ENCODE results near the gene HDAC4.
A peak's percentile ranks its signal among the peaks of the same experiment; 100 is the strongest.

GRCh38 chr2:239273280-239274234 is 127.3 kb downstream of the HDAC4 start:
- TF ChIP-seq, protein P1, sequence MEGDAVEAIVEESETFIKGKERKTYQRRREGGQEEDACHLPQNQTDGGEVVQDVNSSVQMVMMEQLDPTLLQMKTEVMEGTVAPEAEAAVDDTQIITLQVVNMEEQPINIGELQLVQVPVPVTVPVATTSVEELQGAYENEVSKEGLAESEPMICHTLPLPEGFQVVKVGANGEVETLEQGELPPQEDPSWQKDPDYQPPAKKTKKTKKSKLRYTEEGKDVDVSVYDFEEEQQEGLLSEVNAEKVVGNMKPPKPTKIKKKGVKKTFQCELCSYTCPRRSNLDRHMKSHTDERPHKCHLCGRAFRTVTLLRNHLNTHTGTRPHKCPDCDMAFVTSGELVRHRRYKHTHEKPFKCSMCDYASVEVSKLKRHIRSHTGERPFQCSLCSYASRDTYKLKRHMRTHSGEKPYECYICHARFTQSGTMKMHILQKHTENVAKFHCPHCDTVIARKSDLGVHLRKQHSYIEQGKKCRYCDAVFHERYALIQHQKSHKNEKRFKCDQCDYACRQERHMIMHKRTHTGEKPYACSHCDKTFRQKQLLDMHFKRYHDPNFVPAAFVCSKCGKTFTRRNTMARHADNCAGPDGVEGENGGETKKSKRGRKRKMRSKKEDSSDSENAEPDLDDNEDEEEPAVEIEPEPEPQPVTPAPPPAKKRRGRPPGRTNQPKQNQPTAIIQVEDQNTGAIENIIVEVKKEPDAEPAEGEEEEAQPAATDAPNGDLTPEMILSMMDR (IDR thresholded peaks at IDR 0.05 in 2 of 3, conservative IDR thresholded peaks at IDR 0.05 in 1 of 3; ENCODE audit: borderline replicate concordance in 1 of 3, insufficient read depth in 1 of 3, low read depth in 2 of 3, low read length in 2 of 3), result no peak
- TF ChIP-seq POLR2A (IDR thresholded peaks at IDR 0.05; ENCODE audit: borderline replicate concordance, extremely low read depth, insufficient read depth, insufficient read length) (no peak), EZH2phosphoT487 (IDR thresholded peaks at IDR 0.05; ENCODE audit: borderline replicate concordance) (no peak), ZFX (IDR thresholded peaks at IDR 0.05) (no peak), EZH2 (IDR thresholded peaks at IDR 0.05) (no peak), POLR2AphosphoS5 (IDR thresholded peaks at IDR 0.05; ENCODE audit: low read depth, low read length) (peak; percentile 10), CBX3 (IDR thresholded peaks at IDR 0.05; ENCODE audit: low read depth) (no peak), ZBTB33 (IDR thresholded peaks at IDR 0.05; ENCODE audit: extremely low read depth, insufficient replicate concordance, low read length) (no peak), ZNF274 (IDR thresholded peaks at IDR 0.05; ENCODE audit: low read depth, low read length) (no peak), FOSL1 (IDR thresholded peaks at IDR 0.05; ENCODE audit: low read depth) (no peak)
